Endothelial cell of umbilical vein (primary cell): ENCODE data around the gene RAD52. TPM values are rescaled to one million over a fixed set of nuclear protein-coding genes. Genes with fewer than 3 reads are reported as not detected.

Experiments used
- BruUV-seq: library from RNA; stranded (reverse); fragments of 400-500 nt; replicated peaks from 2 replicates; lab custom pipeline; 2021; lab: Mats Ljungman, UMichigan
- CTCF ChIA-PET: fragments of 300-600, 350-600 bp; sonication (Branson Sonifier 250); formaldehyde crosslinking; loops from one replicate; lab custom pipeline; 2021; ENCODE audit warnings: antibody characterized with exemption, inconsistent platforms; lab: Charles Lee
- POLR2A ChIA-PET: fragments of 300-600, 350-600 bp; sonication (Branson Sonifier 250); formaldehyde crosslinking; loops from one replicate; lab custom pipeline; 2021; ENCODE audit warnings: antibody characterized with exemption, inconsistent platforms; lab: Charles Lee
- DNase-seq: peaks from one replicate; pipeline ENCODE4 v3.0.0-alpha.2; 2011; ENCODE audit warnings: low read depth, low spot score
- FAIRE-seq: peaks from 2 replicates; lab custom pipeline; 2011; peaks lifted over from hg19 to GRCh38; lab: Jason Lieb, UNC
- H2AFZ ChIP-seq: 2 replicates; pipeline ENCODE4 v1.6.0; 2012; ENCODE audit warnings: low read depth, low read length, control low read depth, inconsistent platforms
- H3K27ac ChIP-seq: 2 replicates; pipeline ENCODE4 v1.5.1; 2011; ENCODE audit warnings: low read depth, mild to moderate bottlenecking, control low read depth, low read length, moderate library complexity; ENCODE audit not compliant: insufficient read depth
- H3K27me3 ChIP-seq, 2 experiments: 2 replicates each; pipeline versions ENCODE4 v1.6.0 to v1.6.1; 2011; ENCODE audit warnings: low read length in 2 of 2, mixed read lengths in 1 of 2; ENCODE audit not compliant: control insufficient read depth in 2 of 2, insufficient read depth in 2 of 2
- H3K36me3 ChIP-seq, 2 experiments: 2 replicates in 1 of 2; 3 replicates in 1 of 2; pipeline ENCODE4 v1.5.1; 2011; ENCODE audit warnings: low read length in 2 of 2, mild to moderate bottlenecking in 1 of 2, moderate library complexity in 1 of 2; ENCODE audit not compliant: control insufficient read depth in 2 of 2, insufficient read depth in 2 of 2; ENCODE audit errors: extremely low read depth in 1 of 2
- H3K4me1 ChIP-seq: 3 replicates; pipeline ENCODE4 v1.5.1; 2011; ENCODE audit warnings: mild to moderate bottlenecking, low read length; ENCODE audit not compliant: control insufficient read depth, insufficient read depth; ENCODE audit errors: extremely low read depth
- H3K4me2 ChIP-seq: 2 replicates; pipeline ENCODE4 v1.6.1; 2011; ENCODE audit warnings: low read length, control low read depth, mixed read lengths; ENCODE audit not compliant: insufficient read depth
- H3K4me3 ChIP-seq, 3 experiments: fragments of 200-600 bp in 1 of 3; sonication (generic), shearing (Covaris generic) in 1 of 3; replicated peaks in 1 of 3; 2 replicates each; pipeline ENCODE4 v1.5.1; 2011 to 2016; ENCODE audit warnings: control low read depth in 3 of 3, low read length in 3 of 3, mild to moderate bottlenecking in 2 of 3, inconsistent platforms in 1 of 3, low read depth in 1 of 3, moderate library complexity in 1 of 3; ENCODE audit not compliant: insufficient read depth in 1 of 3
- H3K79me2 ChIP-seq: 2 replicates; pipeline ENCODE4 v1.6.0; 2012; ENCODE audit warnings: low read length, inconsistent platforms; ENCODE audit not compliant: control insufficient read depth, insufficient read depth
- H3K9ac ChIP-seq: replicated peaks from 2 replicates; pipeline ENCODE3; 2011; ENCODE audit warnings: low read length, control low read depth; ENCODE audit not compliant: insufficient read depth; ENCODE audit errors: extremely low read depth
- H3K9me1 ChIP-seq: replicated peaks from 3 replicates; pipeline ENCODE4 v1.6.0; 2011; ENCODE audit warnings: mild to moderate bottlenecking, low read length; ENCODE audit not compliant: control insufficient read depth, insufficient read depth; ENCODE audit errors: extremely low read depth
- H3K9me3 ChIP-seq: replicated peaks from 2 replicates; pipeline ENCODE4 v1.5.1; 2012; ENCODE audit warnings: low read length, inconsistent platforms; ENCODE audit not compliant: control insufficient read depth, insufficient read depth
- H4K20me1 ChIP-seq: replicated peaks from 2 replicates; pipeline ENCODE3; 2011; ENCODE audit warnings: mild to moderate bottlenecking, low read length; ENCODE audit not compliant: control insufficient read depth, insufficient read depth; ENCODE audit errors: extremely low read depth
- EZH2 ChIP-seq: IDR thresholded peaks from 2 replicates; pipeline ENCODE4 v1.6.1; 2012; ENCODE audit warnings: borderline replicate concordance, low read depth, mild to moderate bottlenecking, moderate library complexity, low read length, inconsistent platforms; ENCODE audit not compliant: severe bottlenecking
- FOS ChIP-seq: IDR thresholded peaks from 2 replicates; pipeline ENCODE4 v1.6.1; 2011; ENCODE audit warnings: mild to moderate bottlenecking, low read length, moderate library complexity, borderline replicate concordance; ENCODE audit not compliant: insufficient read depth
- GATA2 ChIP-seq: IDR thresholded peaks from 2 replicates; pipeline ENCODE4 v1.7.0; 2011; ENCODE audit warnings: low read depth, mild to moderate bottlenecking, moderate library complexity, mixed read lengths, low read length; ENCODE audit not compliant: insufficient read length, insufficient read depth
- JUN ChIP-seq: IDR thresholded peaks from 2 replicates; pipeline ENCODE4 v1.6.1; 2011; ENCODE audit warnings: borderline replicate concordance, low read depth; ENCODE audit not compliant: insufficient read length, insufficient read depth
- MYC ChIP-seq: IDR thresholded peaks from one replicate; pipeline ENCODE4 v1.6.1; 2011; ENCODE audit warnings: mild to moderate bottlenecking, low read depth, low read length
- POLR2A ChIP-seq: IDR thresholded peaks from 2 replicates; pipeline ENCODE4 v1.6.1; 2012; ENCODE audit warnings: low read depth, mild to moderate bottlenecking, control low read depth, low read length
- POLR2AphosphoS5 ChIP-seq: IDR thresholded peaks from 2 replicates; pipeline ENCODE4 v1.6.1; 2012; ENCODE audit warnings: low read depth, mild to moderate bottlenecking, control low read depth, low read length, moderate library complexity; ENCODE audit not compliant: insufficient read depth
- dilution Hi-C: fragments of 300-500 bp; cut with MboI; formaldehyde crosslinking; loops from one replicate; pipeline ENCODE4 v1.15.0; 2019; ENCODE audit warnings: low sequenced_read_pairs; ENCODE audit not compliant: extremely low pct_ligation_motif_present
- intact Hi-C: fragments of 100-400 bp; cut with micrococcal nuclease; formaldehyde crosslinking; loops from one replicate; pipeline ENCODE4 v1.10.0; 2022
- polyA plus RNA-seq, 4 experiments: library from polyadenylated mRNA; depleted of rRNA in 3 of 4; stranded (reverse) in 3 of 4; unstranded in 1 of 4; fragments of >200 nt; gene quantifications; 2 replicates each; pipeline versions ENCODE4 v1.2.1 to v1.2.3, GENCODE V29; 2011 to 2012; ENCODE audit warnings: missing spikeins in 1 of 4
- total RNA-seq: library from RNA; stranded (reverse); gene quantifications from 2 replicates; pipeline ENCODE4 v1.2.3, GENCODE V29; 2021
- TF ChIP-seq, protein P1 (sequence below), 2 donors: IDR thresholded peaks; 1 replicate in 1 of 2; 2 replicates in 1 of 2; pipeline ENCODE4 v1.5.1; 2011; ENCODE audit warnings: low read length in 2 of 2, mild to moderate bottlenecking in 2 of 2, moderate library complexity in 2 of 2, control low read depth in 1 of 2, inconsistent platforms in 1 of 2, low read depth in 1 of 2; ENCODE audit not compliant: insufficient read depth in 1 of 2; ENCODE audit errors: extremely low read depth in 1 of 2
- TF ChIP-seq, protein P2 (sequence below): IDR thresholded peaks from 2 replicates; pipeline ENCODE4 v1.6.1; 2011; ENCODE audit not compliant: insufficient read depth, insufficient read length

Gene RAD52
- total and polyA plus RNA-seq, 2 donors (not counting 3 experiments of a cell fraction or from before 2014, with no cell fraction given): 9.4 to 16.1 TPM

DNA sequence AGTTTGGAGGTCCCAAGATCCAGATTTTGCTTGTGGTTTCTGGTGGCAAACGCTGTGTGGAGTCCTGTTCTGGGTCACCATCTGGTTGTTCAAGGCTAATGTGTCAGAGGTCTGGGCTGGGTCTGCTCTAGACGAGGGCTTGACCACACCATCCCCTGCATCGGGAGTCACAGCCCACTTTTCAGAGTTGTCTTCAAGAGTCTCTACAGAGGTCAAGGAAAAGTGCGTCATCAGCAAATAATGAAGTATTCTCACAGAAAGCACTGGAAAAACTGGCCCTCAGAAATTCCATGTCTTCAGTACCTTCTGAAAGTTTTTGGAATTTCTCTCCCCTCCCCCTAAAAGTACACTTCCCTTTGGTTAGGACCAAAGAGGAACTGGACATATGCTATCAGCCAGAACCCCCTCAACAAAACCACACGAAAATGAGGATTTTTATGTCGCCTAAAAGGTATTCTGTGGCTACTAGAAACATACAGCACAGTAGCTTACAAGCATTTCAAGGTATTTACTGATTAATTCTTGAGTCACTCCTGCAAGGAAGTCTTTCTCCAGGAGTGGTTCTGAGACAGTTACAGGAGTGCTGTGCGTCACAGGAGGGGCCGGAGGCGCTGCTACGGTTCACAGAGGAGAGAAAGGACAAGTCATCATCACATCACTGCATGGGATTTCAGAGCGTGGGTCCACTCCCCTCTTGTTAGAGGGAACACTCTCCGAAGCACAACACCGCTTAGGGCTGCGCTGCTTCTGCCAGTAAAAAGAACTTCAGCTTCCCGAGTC is 35.4 kb downstream of the RAD52 start:
- no TSS peak for BruUV-seq
- CTCF ChIA-PET: interaction anchor here (1.4 to 6.0 kb wide), 2 partner anchors 35 to 179 kb away, joined by 6 to 53 read pairs; partner anchors contain the start of gene RAD52
- no peak overlapping the region for H3K9ac ChIP-seq

More for the DNA sequence above, 35.4 kb downstream of the RAD52 start:
- H3K36me3 ChIP-seq: peaks cover 18 to 27% of the 10 kb centered on the region in 2 experiments
- no peaks in the 10 kb centered on the region for H3K9me1 ChIP-seq
- no peaks in the 10 kb centered on the region for H3K79me2 ChIP-seq
- DNase-seq: no peak
- FAIRE-seq: peak; percentile 8
- no peak overlapping the region for H3K4me2 ChIP-seq
- H3K27ac ChIP-seq: no peak overlapping the region
- no peak for TF ChIP-seq POLR2AphosphoS5
- TF ChIP-seq GATA2: no peak
- TF ChIP-seq, protein P1, sequence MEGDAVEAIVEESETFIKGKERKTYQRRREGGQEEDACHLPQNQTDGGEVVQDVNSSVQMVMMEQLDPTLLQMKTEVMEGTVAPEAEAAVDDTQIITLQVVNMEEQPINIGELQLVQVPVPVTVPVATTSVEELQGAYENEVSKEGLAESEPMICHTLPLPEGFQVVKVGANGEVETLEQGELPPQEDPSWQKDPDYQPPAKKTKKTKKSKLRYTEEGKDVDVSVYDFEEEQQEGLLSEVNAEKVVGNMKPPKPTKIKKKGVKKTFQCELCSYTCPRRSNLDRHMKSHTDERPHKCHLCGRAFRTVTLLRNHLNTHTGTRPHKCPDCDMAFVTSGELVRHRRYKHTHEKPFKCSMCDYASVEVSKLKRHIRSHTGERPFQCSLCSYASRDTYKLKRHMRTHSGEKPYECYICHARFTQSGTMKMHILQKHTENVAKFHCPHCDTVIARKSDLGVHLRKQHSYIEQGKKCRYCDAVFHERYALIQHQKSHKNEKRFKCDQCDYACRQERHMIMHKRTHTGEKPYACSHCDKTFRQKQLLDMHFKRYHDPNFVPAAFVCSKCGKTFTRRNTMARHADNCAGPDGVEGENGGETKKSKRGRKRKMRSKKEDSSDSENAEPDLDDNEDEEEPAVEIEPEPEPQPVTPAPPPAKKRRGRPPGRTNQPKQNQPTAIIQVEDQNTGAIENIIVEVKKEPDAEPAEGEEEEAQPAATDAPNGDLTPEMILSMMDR (IDR thresholded peaks at IDR 0.05; ENCODE audit: extremely low read depth in 1 of 2, insufficient read depth in 1 of 2, low read depth in 1 of 2, low read length in 2 of 2): no peak
- no peak for TF ChIP-seq JUN
- no peak for TF ChIP-seq EZH2
- no peak for TF ChIP-seq POLR2A
- no peak for TF ChIP-seq MYC
- TF ChIP-seq FOS: no peak
- TF ChIP-seq, protein P2, sequence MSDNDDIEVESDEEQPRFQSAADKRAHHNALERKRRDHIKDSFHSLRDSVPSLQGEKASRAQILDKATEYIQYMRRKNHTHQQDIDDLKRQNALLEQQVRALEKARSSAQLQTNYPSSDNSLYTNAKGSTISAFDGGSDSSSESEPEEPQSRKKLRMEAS: no peak
- H3K27me3 ChIP-seq: no peaks in the 10 kb centered on the region
- H4K20me1 ChIP-seq: no peaks in the 10 kb centered on the region
- H3K4me3 ChIP-seq: no peak overlapping the region
- dilution Hi-C loops: no loop called here
- POLR2A ChIA-PET: interaction anchor here (0.8 kb wide), 1 partner anchor 35 kb away, joined by 5 read pairs; the partner anchor contains the start of gene RAD52
- peaks cover 29% of the 10 kb centered on the region for H3K4me1 ChIP-seq
- no peaks in the 10 kb centered on the region for H3K9me3 ChIP-seq
- intact Hi-C loops: loop anchor here (5.0 kb wide), 1 partner anchor 178 kb away; no protein-coding TSS in a partner anchor
- no peak overlapping the region for H2AFZ ChIP-seq
